Inferior parietal cortex (tissue), 1 donor: ENCODE data around the gene RABEPK.
"Not testable (repeated sequence)": the region's sequence is repeated elsewhere in the genome, so short reads cannot be mapped to it uniquely, and the experiment has no call there.

ENCODE experiments used
- DNase-seq: peaks from one replicate; pipeline ENCODE4 v3.0.0-alpha.2; 2016; ENCODE audit errors: extremely low spot score

The RABEPK gene

DNA sequence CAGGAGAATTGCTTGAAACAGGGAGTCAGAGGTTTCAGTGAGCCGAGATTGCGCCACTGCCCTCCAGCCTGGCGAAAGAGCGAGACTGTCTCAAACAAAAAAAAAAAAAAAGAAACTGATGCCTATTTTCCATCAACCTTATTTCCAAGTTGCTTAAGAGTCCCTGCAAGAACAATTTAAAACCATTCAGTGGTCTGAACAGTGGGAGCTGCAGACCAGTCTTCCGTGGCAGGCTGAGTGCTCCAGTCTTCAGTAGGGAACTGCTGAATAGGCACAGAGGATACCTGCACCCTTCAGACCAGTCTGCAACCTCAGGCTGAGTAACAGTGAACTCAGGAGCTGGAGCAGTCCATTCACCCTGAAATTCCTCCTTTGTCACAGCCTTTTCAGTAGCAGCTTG is 5.9 kb upstream of the RABEPK start:
- DNase-seq, result not testable (repeated sequence)

DNA sequence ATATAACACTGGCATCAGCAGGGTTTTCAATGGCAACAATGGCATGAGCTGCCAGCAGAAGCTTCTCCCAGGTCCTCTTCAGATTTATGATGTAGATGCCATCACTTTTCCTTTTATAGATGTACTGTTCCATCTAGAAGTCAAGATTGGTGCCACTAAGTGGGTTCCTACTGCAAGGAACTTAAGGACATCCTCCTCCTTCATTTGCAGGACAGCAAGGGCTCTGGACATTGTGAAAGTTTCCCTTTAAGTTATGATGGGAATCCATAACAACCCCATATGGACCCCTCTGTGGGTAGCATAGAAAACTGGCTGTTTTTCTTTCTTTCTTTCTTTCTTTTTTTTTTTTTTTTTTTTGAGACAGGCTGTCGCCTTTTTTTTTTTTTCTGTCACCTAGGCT is 4.8 kb upstream of the RABEPK start:
- DNase-seq, result not testable (repeated sequence)

- DNase-seq, result no peak
Observed at GRCh38 chr9:125202846-125203618, 2.7 kb downstream of the RABEPK start.

DNA sequence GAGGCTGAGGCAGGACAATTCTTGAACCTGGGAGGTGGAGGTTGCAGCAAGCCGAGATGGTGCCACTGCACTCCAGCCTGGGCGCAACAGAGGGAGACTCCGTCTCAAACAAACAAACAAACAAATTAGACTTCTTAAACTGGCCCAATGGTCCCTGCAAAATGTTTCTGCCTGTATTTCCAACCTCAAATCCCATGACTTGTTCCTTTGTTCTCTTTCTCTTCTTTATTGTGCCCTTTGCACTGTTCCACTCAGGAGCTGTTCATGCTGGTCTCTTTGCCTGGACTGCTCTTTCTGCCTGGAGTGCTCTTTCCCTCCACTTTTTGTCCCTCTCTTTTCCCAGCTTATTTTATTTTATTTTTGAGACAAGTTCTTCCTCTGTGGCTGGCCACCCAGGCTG is 4.1 kb downstream of the RABEPK start:
- DNase-seq, result no peak

DNA sequence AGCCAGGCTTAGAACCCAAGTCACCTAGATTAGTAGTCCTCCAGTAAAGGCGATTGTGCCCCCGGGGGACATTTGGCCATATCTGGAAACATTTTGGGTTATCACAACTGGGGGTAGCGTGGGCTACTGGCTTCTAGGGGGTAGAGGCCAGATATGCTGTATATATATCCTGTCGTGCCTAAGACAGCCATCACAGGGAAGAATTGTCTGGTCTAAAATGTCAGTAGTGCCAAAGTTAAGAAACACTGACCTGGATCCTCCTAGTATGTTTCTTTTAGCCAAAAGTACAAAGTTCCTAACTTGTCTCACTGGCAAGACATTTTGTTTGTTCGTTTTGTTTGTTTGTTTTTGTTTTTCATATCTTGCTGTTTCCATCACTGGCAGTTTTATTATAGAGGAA is 13.8 kb downstream of the RABEPK start:
- no peak for DNase-seq

- no peak for DNase-seq
Observed at GRCh38 chr9:125218621-125219020, 18.3 kb downstream of the RABEPK start.

DNA sequence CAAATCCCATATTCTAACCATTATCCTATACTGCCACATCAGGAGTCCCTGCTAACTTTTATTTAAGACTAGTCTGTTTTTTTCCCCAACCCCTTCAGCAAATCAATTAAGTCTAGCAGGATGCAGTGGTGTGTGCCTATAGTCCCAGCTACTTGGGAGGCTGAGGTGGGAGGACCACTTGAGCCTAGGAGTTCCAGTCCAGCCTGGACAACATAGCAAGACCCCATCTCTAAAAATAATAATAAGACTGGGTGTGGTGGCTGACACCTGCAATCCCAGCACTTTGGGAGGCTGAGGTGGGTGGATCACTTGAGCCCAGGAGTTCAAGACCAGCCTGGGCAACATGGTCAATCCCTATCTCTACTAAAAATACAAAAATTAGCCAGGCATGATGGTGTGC is 24.5 kb downstream of the RABEPK start:
- not testable (repeated sequence) for DNase-seq

DNA sequence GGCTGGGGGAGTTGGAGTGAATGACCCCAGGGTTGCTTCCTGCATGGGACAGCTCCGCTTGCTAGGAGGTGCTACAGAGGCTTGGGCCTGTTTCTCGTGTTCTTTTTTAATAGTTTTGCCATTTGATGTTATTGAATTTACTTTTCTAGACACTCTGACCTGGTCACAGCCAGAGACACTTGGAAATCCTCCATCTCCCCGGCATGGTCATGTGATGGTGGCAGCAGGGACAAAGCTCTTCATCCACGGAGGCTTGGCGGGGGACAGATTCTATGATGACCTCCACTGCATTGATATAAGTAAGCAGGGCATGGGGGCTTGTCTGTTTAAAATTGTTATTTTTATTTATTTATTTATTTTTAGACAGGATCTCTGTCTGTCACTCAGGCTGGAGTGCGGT is 27.4 kb downstream of the RABEPK start:
- DNase-seq, result no peak

GRCh38 chr9:125233678-125234077 is 33.3 kb downstream of the RABEPK start:
- no peak for DNase-seq

DNA sequence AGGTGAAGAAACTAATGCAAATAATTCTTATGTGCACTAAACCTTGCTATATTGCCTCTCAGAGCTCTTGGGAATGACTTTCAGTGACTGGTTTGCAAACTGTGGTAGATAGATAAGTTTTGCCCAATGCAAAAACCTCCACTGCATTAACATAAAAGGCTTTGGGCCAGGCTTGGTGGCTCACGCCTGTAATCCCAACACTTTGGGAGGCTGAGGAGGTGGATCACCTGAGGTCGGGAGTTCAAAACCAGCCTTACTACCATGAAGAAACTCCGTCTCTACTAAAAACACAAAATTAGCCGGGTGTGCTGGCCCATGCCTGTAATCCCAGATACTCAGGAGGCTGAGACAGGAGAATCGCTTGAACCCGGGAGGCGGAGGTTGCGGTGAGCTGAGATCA is 33.8 kb downstream of the RABEPK start:
- not testable (repeated sequence) for DNase-seq

DNA sequence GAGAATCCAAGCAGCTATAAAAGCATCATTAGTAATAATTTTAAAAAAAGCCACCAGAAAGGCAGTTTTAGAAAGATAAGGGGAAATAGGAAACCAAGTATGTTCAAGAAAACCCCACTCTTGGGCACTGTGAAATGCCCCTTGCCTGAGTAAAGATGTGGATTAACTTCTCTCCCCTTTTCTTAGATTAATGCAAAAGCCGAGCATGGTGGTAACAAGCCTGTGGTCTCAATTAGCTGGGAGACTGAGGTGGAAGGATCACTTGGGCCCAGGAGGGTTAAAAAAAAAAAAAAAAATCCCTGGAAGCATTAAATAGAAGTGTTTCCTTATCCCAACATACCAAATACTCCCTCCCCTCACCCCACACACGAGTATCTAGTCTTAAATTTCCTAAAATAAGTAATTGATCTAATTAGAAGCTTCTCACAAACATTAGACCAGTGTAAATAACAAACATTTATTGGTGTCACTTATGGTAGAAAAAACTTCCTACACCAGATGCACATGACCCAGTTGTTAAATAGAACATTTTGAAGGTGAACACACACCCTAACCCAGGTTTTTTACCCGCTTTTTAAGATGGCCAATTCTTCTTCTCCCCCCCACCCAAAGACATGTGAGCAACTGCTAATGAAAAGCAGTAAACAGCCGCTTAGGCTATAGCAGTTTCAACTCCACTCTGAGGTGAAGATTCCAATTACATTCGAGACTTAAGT is 35.6 kb downstream of the RABEPK start:
- no peak for DNase-seq

GRCh38 chr9:125236520-125237159 is 36.3 kb downstream of the RABEPK start:
- not testable (repeated sequence) for DNase-seq

DNA sequence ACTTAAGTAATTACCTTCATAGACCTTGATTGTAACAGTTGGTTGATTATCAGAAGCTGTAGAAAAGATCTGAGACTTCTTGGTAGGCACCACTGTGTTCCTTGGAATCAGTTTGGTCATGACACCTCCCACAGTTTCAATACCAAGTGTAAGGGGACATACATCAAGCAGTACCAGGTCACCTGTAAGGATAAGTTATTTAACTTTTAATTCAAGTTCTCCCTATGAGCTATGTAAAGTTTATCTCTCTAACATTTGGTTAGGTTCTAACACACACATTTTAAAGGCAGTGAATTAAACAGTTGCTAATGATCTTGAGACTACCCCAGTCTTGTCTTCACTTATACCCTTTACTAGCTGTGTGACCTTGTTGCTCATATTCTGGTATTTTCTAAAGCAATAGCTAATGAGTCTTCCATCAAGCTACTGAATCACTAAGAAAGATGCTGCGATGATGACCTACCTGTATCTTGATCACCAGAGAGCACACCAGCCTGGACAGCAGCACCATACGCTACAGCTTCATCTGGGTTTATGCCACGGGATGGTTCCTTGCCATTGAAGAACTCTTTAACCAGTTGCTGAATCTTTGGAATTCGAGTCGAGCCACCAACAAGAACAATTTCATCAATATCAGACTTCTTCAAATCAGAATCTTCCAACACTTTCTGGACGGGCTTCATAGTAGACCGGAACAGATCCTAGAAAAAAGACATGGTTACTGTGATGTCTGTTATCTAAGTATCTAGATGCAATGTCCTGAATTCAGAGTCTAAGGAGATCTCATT is 38.0 kb downstream of the RABEPK start:
- DNase-seq, result no peak

- no peak for DNase-seq
Observed at GRCh38 chr9:125238915-125239446, 38.6 kb downstream of the RABEPK start.

- DNase-seq, result no peak
Observed at GRCh38 chr9:125239631-125240597, 39.6 kb downstream of the RABEPK start.

- DNase-seq, result no peak
Observed at GRCh38 chr9:125240649-125240999, 40.3 kb downstream of the RABEPK start.

DNA sequence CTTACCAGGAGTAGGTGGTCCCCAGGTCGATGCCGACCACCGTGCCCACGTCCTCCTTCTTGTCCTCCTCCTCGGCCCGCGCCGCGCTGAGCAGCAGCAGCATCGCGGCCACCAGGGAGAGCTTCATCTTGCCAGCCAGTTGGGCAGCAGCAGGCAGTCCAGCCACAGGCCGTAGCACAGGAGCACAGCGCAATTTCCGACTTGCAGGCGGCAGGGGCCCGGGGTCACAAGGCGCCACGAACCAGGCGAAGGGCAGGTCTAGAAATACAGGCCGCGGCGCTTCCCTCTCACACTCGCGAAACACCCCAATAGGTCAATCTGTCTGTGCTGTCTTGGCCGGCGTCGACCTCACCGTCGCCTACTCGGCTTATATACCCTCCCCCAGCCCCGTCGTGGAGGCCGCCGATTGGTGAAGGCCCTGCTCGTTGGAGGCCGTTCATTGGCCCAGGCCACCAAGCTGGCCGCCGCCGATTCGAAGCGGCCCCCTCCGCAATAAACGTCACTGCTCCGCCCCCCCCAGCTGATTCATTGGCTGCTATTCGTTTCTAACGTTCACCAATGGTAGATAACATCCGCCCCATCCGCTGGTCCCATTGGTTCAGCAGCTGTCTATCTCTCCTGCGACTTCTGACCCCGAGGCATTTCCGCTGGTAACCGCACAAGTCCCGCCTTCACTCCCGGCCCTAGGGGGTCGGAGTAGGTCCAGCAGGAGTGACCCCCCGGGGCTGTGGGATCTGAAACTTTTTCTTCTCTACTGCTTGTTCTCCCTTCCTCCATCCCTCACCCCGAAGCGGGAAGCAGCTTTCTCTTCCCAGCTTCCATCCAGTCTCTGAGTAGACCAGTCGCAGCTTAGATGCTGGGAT is 40.9 kb downstream of the RABEPK start, which contains the start of gene HSPA5:
TSS of gene HSPA5 (minus strand) at position 344 of the 863 bp plus-strand sequence. CDS start at position 127, 217 bp downstream.
- DNase-seq, result peak; percentile 99

DNA sequence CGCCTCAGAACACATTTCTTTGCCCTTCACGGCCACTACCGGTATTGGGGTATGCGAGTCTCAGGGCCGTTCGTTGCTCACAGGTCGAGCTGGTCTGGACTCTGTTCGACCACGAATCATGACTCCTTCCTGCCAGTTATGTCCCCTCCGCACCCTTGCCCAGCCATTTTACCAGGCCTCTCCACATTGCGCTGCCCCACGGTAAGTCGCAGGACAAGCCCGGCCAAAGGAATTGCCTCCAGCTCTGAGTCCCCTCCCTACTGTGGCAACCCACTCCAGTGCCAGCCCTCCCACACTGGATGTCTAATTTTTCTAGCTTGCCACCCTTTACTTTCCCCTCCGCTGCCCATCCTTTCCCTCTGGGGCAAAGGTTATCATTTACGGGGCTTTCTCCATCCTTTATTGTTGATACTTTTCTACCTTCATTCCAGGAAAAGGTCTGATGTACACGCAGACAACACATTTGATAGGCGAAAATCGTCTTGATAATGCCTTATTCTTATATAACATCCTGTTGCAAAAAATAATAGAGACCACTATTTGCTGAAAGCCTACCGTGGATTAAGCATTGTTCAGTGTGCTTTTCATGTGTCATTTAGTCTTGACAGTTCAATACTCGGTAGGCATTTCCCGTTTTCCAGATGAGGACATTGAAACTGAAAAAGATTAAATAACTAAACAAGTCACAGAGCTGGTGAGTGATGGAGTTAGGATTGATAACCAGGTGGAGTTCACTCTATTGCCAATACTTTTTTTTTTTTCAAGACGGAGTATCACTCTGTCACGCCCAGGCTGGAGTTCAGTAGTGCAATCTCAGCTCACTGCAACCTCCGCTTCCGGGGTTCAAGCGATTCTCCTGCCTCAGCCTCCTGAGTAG is 41.8 kb downstream of the RABEPK start:
- DNase-seq, result peak; percentile 20
